GM21825 (cell line): ENCODE data around the gene INHBA.

Experiments used
- ATAC-seq: cut with Tn5 transposase; IDR thresholded peaks from one replicate; pipeline ENCODE4 v1.9.1; 2021; ENCODE audit warnings: mild to moderate bottlenecking, moderate library complexity; ENCODE audit not compliant: unreplicated experiment

INHBA gene

DNA sequence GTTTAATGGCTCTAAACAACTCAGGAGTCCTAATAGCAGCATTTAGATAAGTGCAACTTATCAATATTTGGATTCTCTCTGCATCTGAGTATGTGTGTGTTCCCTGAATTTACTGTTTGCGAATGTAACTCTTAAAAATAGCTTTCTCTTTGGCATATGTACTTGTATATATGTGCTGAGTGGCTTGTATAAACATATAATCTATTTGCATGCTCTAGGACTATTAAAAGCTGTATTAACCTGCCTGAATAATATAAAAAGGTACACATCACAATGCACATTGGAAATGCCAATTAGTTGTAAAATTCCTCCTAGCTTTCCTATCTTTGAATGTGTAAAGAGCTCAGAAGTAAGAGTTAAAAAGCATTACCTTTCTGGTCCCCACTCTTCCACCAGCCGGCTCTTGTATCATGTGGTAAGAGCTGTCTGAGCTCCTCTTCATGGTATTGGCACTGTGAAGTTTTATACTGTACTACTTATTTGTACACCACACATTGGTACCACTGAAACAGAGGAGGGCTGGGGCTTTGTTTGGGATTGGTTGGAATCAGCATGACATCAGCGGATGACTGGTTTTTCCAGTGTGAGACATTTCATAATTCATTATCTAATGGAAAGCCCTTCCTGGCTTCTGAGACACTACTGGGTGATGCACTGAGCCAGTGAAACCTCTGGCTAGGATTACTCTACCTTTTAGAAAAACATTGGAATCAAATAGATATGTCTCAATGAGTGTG is at the start of gene INHBA:
Gene INHBA (minus strand): TSS at position 456 of the 737 bp plus-strand sequence. CDS start 2,716 bp downstream, outside the sequence.
- ATAC-seq: no peak

DNA sequence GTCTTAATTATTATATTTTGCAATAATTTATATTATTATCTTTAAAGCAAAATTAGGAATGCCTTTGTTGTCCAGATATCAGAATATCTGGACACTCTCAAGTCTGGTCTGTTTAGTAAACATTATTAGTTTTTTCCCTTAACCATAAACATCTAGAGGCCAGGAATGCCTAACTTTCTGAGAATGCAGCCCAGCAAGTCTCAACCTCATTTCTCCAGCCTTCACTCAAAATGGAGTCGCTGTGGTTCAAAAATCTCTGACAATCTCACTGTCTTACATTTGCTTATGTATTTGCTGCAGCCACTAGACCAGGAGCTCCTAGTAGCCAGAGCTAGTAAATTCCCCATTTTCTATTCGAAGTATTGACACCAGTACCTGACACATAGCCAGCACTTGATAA is 49.7 kb upstream of the INHBA start:
- no peak for ATAC-seq

DNA sequence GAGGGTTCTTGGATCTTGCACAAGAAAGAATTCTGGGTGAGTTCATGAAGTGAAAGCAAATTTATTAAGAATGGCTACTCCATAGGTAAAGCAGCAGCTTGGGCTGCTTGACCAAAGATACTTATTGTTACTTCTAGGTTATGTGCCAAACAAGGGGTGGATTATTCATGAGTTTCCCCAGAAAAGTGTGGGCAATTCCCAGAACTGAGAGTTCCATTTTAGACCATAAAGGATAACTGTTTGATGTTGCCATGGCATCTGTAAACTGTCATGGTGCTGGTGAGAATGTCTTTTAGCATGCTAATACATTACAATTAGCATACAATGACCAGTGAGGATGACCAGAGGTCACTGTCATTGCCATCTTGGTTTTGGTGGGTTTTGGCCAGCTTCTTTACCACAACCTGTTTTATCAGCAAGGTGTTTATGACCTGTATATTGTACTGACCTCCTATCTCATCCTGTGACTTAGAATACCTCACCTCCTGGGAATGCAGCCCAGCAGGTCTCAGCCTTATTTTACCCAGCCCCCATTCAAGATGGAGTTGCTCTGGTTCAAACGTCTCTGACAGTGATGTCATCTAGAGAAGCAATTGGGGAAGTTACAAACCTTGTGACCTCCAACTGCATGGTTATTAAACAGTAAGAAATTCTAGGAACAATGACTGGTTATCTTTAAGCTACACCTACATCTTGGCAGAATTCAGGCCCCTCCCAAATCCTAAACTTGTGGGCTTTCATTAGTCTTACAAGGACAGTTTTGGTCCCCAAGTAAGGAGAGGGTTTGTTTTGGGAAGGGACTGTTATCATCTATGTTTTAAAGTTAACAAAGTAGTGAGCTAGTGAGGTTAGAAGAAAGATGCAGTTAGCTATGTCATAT is 48.0 kb upstream of the INHBA start:
- ATAC-seq: no peak

DNA sequence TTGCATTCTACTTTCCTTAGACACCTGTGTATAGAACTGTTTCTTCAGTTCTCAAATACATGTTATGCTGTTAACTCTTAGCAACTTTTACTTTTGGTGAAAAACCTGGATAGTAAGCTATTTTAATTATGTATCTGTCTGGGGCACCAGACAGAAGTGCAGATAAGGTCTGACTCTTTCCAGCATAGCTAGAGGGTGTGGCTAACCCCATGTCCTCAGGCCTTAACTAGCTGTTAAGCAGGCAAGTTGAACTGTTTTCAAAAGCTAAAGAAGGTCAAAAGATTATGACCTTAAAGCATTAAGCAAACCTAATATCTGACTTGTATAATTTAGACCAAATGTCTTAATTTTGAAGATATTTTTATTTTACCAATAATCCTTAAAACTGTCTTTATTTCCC is 45.1 kb upstream of the INHBA start:
- ATAC-seq: no peak

DNA sequence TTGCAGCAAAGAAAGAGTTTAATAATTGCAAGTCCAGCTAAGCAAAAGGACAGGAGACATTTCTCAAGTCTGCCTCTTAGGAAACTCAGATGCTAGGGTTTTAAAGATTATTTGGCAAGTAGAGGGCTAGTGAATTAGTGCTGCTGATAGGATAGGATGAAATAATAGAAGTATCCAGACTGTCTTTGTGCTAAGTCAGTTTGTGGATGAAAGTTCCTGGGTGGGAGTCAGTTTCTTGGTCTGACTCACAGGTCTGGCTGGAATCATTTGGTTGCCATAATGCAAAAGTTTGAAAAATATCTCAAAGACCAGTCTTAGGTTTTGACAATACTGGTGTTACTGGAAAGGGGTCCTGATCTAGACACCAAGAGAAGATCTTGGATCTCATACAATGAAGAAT is 42.6 kb upstream of the INHBA start:
- no peak for ATAC-seq

DNA sequence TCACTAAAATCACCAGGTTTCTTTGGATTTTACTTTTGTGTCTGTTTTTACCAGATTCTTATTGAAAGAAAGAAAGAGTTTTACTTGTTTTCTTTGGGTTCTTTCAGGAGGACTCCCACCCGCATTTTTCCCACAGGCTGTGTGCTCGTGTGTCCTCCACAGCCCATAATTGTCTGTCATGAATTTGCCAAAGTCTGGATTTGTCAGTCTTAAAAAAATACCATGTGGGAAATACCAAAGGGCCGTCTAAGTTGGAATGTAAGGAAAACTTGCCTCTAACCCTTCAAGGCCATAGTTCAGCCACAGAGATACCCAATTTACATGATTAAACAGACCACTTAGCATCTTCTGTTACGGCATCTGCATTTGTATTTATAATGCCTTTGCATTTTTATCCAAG is 41.3 kb upstream of the INHBA start:
- ATAC-seq: no peak

DNA sequence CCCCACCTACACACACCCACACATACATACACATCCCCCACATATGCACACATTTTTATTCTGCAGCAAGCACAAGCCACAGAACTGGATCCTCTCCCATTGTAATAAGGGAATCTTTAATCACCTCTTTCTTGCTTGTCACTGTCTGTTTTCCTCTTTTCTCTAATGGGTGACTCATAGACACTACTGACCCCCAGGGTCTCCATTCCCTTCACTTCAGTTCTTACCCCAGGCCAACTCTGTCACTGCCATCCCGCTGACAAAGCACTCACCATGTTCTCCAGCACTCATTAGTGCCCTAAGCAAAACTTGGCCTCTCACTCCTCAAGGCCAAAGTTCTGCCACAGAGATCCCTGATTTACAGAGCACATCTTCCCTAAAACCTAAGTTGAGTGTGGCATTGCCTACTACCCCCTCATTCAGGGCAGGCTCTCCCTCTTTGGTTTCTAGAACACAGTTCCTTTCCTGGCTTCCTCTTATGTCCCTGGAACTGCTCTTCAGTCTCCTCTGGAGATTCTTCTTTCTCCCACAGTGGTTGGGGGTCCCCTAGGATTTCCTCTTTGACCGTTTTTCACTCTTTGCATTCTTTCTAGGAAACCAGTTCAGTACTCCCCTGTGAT is 39.6 kb upstream of the INHBA start:
- no peak for ATAC-seq

DNA sequence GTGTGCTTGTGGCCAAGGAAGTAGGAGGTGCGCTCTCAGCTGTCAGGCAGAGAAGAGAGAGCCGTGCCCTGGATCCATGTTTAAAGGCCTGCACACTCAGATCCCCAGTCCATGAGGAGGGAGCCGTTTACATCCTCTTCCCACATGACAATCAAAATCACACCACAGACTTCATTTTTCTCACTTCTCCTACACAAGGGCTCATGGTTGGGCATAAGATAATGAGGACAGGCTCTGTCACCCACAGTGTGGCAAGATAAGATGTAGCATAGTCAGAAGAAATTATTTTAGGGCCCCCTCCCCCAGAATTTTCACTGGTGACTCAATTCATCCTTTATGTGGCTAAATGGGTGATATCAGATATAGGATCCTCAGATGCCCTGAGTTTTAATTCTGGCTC is 35.9 kb upstream of the INHBA start:
- no peak for ATAC-seq

DNA sequence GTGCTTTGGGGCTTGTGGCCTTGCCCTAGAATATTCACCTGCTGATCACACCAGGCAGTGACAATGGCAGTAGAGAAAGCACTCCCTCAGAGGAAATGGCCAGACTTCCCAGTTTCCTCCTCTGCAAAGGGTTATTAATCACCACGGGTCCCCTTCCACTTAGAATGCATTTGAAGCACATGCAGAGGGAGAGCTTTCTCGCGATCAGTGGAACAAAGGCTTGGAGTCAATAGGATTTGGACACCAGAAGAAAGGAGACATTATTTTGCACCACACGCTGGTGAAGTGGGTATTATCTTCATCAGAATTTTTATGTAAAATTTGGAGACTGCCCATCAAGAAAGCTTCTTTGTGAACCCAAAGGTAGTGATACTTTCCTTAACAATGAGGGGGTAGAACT is 35.4 kb upstream of the INHBA start:
- no peak for ATAC-seq

DNA sequence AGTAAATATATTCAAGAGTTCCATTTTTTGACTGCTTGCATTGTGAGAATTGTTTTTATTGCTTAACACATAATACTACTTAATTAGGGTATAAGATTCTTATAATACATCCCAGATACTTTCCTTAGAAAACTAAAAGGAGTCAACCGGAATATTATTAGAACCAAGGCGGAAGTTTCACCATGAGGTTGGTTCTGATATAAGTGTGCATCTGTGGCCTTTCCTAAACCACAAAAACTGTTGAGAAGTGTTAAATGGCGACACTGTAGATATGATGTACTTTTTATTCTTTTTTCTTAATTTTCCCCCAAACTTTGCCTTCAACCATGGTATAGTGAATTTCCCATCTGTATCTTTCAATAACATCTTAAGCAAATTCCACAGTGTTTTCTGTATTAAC is 32.3 kb upstream of the INHBA start:
- ATAC-seq: no peak

DNA sequence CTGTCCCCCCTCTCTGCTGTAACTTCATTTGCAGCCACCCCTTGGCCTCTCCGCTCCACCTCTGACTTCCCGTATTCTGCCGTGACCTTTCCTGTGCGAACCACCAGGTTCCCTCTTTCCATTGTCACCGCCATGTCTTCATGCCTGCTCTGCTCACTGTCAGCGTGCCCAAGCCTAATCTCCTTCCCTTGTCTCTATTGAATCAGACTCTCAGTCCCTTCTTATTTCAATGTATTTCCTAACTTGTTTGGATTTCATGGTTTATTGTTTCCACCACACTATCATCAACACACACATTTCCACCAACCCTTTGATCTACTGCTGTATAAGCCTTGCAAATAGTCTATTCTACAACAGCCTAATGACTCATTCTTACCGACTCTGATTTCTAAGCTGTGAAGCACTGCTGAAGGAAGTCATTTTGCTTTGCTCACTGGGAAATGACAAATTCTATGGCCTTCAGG is 30.0 kb upstream of the INHBA start:
- no peak for ATAC-seq

DNA sequence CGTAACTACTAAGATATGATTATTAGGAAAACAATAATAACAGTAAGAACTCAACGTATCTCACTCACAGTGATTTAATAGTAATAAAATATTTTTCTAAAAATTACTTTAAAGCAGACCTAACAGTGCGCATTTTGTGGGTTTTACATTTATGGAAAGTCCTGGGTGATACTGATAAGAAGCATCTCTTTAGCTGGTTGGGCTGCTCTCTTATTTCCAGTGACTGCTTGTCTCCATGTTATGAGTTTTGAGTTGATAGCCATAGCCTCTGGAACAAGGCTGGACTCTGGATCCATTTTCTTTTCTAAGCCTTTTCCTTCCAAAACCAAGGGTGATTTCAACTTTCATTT is 29.5 kb upstream of the INHBA start:
- no peak for ATAC-seq

DNA sequence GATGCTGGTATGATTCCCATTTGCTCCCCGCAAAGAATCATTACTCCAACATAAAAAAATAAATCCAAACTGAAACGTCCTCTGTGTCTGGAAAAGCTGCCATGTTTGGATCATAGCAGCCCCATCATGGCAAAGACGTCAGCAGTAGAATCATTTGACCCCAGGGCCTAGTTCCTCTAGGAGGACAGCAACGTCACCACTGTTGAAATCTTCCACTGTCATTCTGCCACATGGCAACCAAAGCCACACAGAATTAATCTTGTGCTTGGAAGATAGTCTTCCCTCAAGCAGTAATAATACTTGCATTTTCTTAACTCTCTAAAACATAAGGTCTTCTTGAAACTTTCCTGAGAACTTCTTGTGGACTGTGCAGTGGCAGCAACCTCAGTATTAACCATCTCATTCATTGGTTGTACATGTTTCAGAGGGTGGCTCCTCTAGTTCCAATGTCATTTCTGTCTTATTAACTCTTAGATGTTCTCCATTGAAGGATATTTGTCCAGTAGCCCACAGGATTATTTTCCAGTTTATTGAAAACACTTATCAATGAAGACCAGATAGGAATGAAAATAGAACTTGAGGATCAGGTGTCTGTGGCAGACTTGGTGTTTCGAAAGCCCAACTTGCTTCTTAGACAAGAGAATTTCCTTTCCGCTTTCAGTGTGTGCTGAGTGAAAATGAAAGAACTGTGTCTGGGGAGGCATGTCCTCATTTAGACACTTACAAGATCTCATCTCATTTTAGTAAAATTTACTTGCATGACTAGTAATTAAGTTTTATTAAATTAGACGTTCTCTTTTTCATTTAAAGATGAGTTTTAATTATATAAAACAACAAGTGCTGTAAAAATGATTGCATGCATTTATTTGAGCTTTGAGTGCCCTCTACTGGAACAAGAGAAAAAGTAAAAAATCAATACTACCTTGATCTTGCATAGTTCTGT is 28.9 kb upstream of the INHBA start:
- peak; percentile 98 for ATAC-seq

DNA sequence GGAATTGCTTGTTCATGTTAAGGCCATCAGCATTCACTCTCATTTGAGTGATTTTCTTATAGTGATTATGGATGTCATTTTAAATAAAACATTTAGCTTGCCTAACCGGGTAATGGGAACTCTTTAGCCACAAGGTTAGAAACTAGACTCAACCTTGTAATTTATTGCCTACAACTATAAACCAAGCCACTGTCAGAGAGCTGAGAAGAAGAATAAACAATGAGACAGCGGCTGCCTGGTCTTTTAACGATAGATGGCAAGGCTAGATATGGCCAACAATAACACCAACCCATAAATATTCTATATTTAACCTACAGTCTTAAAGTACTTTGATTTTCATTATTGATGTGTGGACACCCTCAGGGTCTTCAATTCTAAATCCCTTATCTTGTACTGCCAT is 27.8 kb upstream of the INHBA start:
- ATAC-seq: no peak

DNA sequence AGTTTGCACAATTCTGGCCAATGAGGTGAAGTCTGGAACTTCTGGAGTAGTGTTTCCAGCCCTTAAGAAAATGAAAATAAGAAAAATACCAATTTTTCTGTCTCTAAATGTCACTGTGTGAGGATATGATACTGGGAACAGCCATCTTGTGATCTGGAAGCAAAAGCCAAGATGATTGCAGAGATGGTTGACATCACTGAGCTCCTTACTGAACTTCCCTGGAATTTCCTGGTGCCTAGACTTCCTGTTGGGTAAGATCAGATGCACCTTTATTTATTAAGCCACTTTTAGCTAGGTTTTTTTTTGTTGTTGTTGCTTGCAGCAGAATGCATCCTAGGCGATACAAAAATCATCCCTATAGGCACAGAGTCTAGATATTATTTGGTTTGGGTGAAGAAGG is 27.3 kb upstream of the INHBA start:
- ATAC-seq: no peak

DNA sequence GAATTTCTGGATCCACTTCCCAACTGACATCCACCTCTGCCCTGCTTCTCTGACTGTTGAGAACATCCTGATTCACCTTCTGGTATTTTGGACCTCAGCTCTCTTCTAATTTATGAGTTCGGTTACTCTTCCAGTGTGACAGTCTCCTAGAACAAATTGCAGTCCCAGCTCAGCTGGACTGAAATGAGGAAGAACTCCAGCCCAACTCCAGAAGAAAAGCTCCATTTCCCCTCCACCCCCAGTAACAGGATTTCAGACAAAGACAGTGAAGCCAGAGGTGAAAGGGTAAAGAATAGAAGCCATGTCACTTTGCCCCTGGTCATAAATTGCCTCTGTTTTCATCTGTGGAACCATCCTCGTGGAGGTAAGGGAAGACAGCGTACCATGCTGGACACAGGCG is 26.2 kb upstream of the INHBA start:
- no peak for ATAC-seq

DNA sequence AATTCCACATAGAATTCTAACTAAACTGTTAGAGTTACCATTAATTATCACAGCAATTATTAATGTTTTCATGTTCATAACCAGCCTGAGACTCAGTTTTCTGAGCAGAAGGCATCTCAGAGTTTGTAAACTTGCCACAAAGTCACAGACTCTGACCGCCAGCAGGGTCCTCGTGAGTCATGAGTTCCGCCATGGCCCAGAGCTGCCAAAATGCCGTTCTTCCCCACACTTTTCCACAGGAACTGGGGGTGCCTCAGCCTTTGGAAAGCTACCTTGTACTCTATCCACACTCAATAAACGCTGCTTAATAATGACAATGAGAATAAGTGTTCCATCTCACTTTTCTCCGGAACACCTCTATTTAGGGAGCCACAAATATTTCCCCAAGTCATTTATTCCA is 22.1 kb upstream of the INHBA start:
- no peak for ATAC-seq

DNA sequence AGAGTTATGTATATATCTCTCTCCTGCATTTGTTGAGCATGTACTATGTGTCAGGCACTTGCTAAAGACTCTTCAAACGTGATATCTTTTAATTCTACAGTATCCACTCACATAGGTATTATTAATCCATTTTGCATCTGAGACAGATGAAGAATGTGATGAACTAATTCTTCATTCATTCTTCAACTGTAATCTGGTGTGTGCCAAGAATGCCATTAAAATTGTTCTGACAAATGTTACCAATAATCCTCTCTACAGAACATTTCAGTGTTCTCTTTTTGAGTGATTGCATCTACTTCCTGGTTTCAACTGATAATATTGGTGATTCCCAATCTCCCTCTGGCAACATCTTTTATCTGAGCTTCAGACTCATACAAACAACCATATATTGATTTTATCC is 18.0 kb upstream of the INHBA start:
- no peak for ATAC-seq

DNA sequence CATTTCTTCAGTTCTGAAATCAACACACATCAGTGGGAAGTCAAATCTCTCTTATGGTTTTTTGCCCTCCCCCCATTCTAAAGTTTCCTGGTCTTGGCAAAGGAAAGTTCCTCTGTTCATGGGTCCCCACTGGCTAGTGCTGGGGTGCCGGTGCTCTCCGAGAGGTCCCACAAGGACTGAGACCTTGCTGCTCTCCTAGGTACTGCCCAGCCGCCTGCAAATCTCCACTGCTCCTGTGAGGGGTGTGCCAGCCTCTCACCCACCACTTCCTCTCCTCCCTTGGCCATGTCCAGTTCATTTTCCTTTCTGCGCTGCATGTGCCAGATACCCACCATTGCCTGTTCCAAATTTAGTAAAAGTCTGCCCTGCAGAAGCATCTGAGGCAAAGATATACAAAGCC is 17.2 kb upstream of the INHBA start:
- no peak for ATAC-seq

DNA sequence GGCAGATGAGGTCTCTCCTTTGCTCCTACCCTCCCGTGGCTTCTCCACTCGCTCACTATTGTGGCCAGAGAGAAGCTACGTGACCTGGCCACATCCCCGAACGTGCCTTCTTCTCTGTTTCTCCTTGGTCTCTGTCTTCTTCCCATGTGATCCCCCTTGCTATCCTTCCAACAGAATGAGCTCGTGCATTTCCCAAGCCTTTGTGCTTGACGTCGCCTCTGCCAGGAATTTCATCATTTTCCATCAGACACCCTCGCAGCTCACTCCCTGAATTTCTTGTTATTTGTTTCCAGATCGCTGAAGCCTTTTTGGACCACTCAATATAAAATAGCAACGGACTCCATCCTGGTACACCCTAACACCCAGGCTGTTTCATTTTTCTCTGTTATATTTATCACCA is 13.8 kb upstream of the INHBA start:
- no peak for ATAC-seq

DNA sequence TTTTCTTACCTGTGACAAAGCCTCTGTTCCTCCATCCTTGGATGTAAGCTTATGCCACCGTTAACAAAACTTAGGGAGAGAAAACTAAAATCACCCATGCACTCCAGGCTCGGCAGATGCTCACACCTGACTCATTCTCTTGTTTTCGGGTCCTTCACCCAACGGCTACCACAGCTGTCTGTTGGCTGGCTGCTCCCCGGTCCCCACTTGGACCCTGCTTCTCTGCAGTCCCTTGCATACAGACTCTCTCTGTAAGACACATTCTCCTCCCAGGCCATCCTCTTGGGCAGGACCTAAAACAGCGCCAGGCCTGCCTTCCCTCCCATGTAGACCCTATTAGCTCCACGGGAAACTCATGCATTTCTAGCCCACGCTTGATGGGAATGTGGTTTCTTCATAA is 12.1 kb upstream of the INHBA start:
- no peak for ATAC-seq
